Neural progenitor cell (in vitro differentiated cells): Measurements from ENCODE around the gene PRKAG3. TPM values are rescaled to one million over a fixed set of nuclear protein-coding genes. Genes with fewer than 3 reads are reported as not detected.

ENCODE experiments used
- DNase-seq: peaks from one replicate; pipeline ENCODE4 v3.0.0-alpha.2; 2016; ENCODE audit warnings: low spot score
- H2AFZ ChIP-seq: fragments of 200-600 bp; sonication (generic); replicated peaks from 2 replicates; pipeline ENCODE4 v1.6.1; 2016; ENCODE audit warnings: antibody characterized with exemption
- H3F3A ChIP-seq: fragments of 200-600 bp; sonication (generic); 2 replicates; pipeline ENCODE4 v1.6.1; 2016; ENCODE audit warnings: antibody characterized with exemption, low read depth
- H3K27ac ChIP-seq: fragments of 200-600 bp; sonication (generic); 2 replicates; pipeline ENCODE4 v1.5.1; 2016; ENCODE audit warnings: mild to moderate bottlenecking
- H3K27me3 ChIP-seq: fragments of 200-600 bp; sonication (generic); 2 replicates; pipeline ENCODE4 v1.6.1; 2016; ENCODE audit warnings: mild to moderate bottlenecking, moderate library complexity
- H3K36me3 ChIP-seq: fragments of 200-600 bp; sonication (generic); 2 replicates; pipeline ENCODE4 v1.5.1; 2016
- H3K4me1 ChIP-seq: fragments of 200-600 bp; sonication (generic); 2 replicates; pipeline ENCODE4 v1.6.1; 2016; ENCODE audit warnings: mixed run types
- H3K4me2 ChIP-seq: fragments of 200-600 bp; sonication (generic); 2 replicates; pipeline ENCODE4 v1.6.1; 2016
- H3K4me3 ChIP-seq: fragments of 200-600 bp; sonication (generic); 2 replicates; pipeline ENCODE4 v1.5.1; 2016
- H3K79me2 ChIP-seq: fragments of 200-600 bp; sonication (generic); 2 replicates; pipeline ENCODE4 v1.6.1; 2016; ENCODE audit warnings: low read depth
- H3K9ac ChIP-seq: fragments of 200-600 bp; sonication (generic); 2 replicates; pipeline ENCODE4 v1.6.1; 2016
- H3K9me3 ChIP-seq: fragments of 200-600 bp; sonication (generic); 2 replicates; pipeline ENCODE4 v1.5.1; 2016; ENCODE audit warnings: low read depth
- H4K20me1 ChIP-seq: fragments of 200-600 bp; sonication (generic); 2 replicates; pipeline ENCODE4 v1.6.1; 2016; ENCODE audit warnings: low read depth
- H3K27ac Mint-ChIP-seq: 3 replicates; pipeline ENCODE4 v1.8.0; 2021; ENCODE audit warnings: mixed read lengths
- H3K27me3 Mint-ChIP-seq: 2 replicates; pipeline ENCODE4 v1.8.0; 2022; ENCODE audit warnings: low read depth, mild to moderate bottlenecking, inconsistent platforms, moderate library complexity, mixed read lengths; ENCODE audit not compliant: insufficient read depth
- H3K36me3 Mint-ChIP-seq: 3 replicates; pipeline ENCODE4 v1.8.0; 2021; ENCODE audit warnings: mixed read lengths
- H3K4me1 Mint-ChIP-seq: 3 replicates; pipeline ENCODE4 v1.8.0; 2021; ENCODE audit warnings: mixed read lengths
- H3K4me3 Mint-ChIP-seq: 3 replicates; pipeline ENCODE4 v1.8.0; 2021; ENCODE audit warnings: mild to moderate bottlenecking, moderate library complexity, mixed read lengths
- H3K9me3 Mint-ChIP-seq: 3 replicates; pipeline ENCODE4 v1.8.0; 2020; ENCODE audit warnings: mixed read lengths
- EZH2 ChIP-seq: fragments of 200-600 bp; sonication (generic); IDR thresholded peaks from 2 replicates; pipeline ENCODE4 v1.6.1; 2017; ENCODE audit warnings: antibody characterized with exemption, mild to moderate bottlenecking, moderate library complexity
- EZH2phosphoT487 ChIP-seq: fragments of 200-600 bp; sonication (generic); IDR thresholded peaks from 2 replicates; pipeline ENCODE4 v1.6.1; 2017; ENCODE audit warnings: antibody characterized with exemption
- total RNA-seq: library from RNA; depleted of rRNA; stranded (reverse); fragments of >200 nt; gene quantifications from 2 replicates; pipeline ENCODE4 v1.2.3, GENCODE V29; 2015; ENCODE audit warnings: low replicate concordance
- TF ChIP-seq, protein P1 (sequence below): fragments of 200-600 bp; sonication (generic); IDR thresholded peaks from 2 replicates; pipeline ENCODE4 v1.5.1; 2017; ENCODE audit warnings: antibody characterized with exemption, mild to moderate bottlenecking

Gene PRKAG3
- not detected in 2 replicates for total RNA-seq

DNA sequence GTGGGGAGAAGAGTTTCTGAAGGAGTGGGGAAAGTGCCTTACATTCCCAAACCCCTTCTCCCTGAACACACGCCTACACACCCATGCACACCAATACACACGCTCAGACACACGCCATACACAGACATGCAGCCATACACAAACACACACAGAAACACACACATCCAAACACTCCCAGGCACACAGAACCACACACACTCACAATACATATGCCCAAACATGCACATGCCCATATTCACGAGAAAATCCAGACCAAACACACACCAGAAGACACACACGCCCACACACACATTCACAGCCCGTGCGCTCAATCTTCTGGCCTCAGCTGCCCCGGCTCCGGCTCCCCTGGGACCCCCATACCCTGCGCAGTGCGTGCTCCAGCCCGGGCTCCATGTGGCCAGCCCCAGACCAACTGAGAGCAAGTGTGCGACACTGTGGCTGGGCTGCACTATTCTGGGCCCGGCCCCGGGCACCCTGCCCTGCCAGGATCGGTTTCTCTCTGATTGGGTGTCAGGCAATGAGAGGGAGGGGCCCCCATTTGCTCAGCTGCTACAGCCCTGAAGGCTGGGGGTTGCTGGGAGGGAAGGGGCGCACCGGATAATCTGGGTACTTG, at the start of gene PRKAG3:
TSS of gene PRKAG3 (minus strand) at position 426 of the 613 bp plus-strand sequence.
- H3K4me2 ChIP-seq = no peak within 1 kb of the TSS
- H3K36me3 ChIP-seq = no peaks in the 10 kb centered on the region
- Mint-ChIP-seq H3K9me3 (no peaks in the 10 kb centered on the region), H3K36me3 (no peaks in the 10 kb centered on the region), H3K27ac (no peak within 1 kb of the TSS), H3K4me1 (no peaks in the 10 kb centered on the region), H3K4me3 (peak within 1 kb of the TSS; percentile 22), H3K27me3 (peaks cover 15% of the 10 kb centered on the region)
- H3K4me1 ChIP-seq = no peaks in the 10 kb centered on the region
- H3F3A ChIP-seq = no peaks in the 10 kb centered on the region
- no peak within 1 kb of the TSS for H3K27ac ChIP-seq
- DNase-seq = no peak
- TF ChIP-seq EZH2 = no peak
- no peak for TF ChIP-seq EZH2phosphoT487
- TF ChIP-seq, protein P1, sequence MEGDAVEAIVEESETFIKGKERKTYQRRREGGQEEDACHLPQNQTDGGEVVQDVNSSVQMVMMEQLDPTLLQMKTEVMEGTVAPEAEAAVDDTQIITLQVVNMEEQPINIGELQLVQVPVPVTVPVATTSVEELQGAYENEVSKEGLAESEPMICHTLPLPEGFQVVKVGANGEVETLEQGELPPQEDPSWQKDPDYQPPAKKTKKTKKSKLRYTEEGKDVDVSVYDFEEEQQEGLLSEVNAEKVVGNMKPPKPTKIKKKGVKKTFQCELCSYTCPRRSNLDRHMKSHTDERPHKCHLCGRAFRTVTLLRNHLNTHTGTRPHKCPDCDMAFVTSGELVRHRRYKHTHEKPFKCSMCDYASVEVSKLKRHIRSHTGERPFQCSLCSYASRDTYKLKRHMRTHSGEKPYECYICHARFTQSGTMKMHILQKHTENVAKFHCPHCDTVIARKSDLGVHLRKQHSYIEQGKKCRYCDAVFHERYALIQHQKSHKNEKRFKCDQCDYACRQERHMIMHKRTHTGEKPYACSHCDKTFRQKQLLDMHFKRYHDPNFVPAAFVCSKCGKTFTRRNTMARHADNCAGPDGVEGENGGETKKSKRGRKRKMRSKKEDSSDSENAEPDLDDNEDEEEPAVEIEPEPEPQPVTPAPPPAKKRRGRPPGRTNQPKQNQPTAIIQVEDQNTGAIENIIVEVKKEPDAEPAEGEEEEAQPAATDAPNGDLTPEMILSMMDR = no peak
- H3K9ac ChIP-seq = no peak within 1 kb of the TSS
- no peaks in the 10 kb centered on the region for H3K79me2 ChIP-seq
- H3K27me3 ChIP-seq = peaks cover 21% of the 10 kb centered on the region
- no peaks in the 10 kb centered on the region for H4K20me1 ChIP-seq
- H3K9me3 ChIP-seq = no peaks in the 10 kb centered on the region
- no peak within 1 kb of the TSS for H2AFZ ChIP-seq
- no peak within 1 kb of the TSS for H3K4me3 ChIP-seq

DNA sequence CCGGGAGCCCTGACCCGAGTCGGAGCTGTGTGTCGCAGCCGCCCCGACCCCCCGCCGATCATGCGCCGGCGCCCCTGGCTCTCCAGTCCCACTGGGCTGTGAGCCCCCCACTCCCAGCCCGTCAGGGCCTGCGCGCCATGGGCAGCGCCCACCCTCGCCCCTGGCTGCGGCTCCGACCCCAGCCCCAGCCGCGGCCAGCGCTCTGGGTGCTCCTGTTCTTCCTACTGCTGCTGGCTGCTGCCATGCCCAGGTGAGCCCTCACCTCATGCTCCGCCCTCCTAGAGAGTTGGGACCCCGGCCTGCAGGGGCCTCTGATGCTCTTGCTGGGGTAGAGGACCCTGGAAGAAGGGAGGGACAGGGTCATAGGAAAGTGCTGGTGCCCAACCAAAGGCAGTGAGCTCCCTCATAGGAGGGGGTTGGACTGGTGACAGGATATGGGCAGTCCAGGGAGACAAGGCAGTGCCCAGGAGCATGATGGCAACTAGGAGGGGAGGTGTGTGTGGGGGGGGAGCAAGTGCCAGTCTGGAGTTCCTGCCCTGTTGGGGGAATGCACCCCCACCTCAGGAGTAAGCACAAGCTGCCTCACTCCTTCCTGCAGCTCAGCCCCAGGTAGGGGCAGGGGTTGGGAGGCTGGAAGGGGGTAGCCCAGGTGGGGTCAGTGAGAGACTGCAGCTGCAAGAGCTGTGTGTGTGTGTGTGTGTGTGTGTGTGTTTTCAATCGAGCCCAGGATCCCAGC, 49.4 kb upstream of the PRKAG3 start:
- H3K4me3 Mint-ChIP-seq = peak overlapping the region; percentile 71
- no peaks in the 10 kb centered on the region for H3K79me2 ChIP-seq
- peaks cover 19% of the 10 kb centered on the region for H3F3A ChIP-seq
- peaks cover 62% of the 10 kb centered on the region for H4K20me1 ChIP-seq
- peaks cover 100% of the 10 kb centered on the region for H3K27me3 ChIP-seq
- H3K27ac ChIP-seq = no peak overlapping the region
- peaks cover 32% of the 10 kb centered on the region for H3K4me1 ChIP-seq
- no peak for DNase-seq
- H3K36me3 ChIP-seq = no peaks in the 10 kb centered on the region
- no peaks in the 10 kb centered on the region for H3K36me3 Mint-ChIP-seq
- H3K9ac ChIP-seq = no peak overlapping the region
- no peak overlapping the region for H3K27ac Mint-ChIP-seq
- peak; percentile 91 for TF ChIP-seq EZH2phosphoT487
- TF ChIP-seq EZH2 = peak; percentile 92
- TF ChIP-seq, protein P1 = no peak
- H3K4me1 Mint-ChIP-seq = peaks cover 27% of the 10 kb centered on the region
- peaks cover 4% of the 10 kb centered on the region for H3K9me3 Mint-ChIP-seq
- H2AFZ ChIP-seq = no peak overlapping the region
- H3K4me3 ChIP-seq = peak overlapping the region; percentile 29
- peak overlapping the region; percentile 69 for H3K4me2 ChIP-seq
- no peaks in the 10 kb centered on the region for H3K9me3 ChIP-seq
- H3K27me3 Mint-ChIP-seq = peaks cover 77% of the 10 kb centered on the region

DNA sequence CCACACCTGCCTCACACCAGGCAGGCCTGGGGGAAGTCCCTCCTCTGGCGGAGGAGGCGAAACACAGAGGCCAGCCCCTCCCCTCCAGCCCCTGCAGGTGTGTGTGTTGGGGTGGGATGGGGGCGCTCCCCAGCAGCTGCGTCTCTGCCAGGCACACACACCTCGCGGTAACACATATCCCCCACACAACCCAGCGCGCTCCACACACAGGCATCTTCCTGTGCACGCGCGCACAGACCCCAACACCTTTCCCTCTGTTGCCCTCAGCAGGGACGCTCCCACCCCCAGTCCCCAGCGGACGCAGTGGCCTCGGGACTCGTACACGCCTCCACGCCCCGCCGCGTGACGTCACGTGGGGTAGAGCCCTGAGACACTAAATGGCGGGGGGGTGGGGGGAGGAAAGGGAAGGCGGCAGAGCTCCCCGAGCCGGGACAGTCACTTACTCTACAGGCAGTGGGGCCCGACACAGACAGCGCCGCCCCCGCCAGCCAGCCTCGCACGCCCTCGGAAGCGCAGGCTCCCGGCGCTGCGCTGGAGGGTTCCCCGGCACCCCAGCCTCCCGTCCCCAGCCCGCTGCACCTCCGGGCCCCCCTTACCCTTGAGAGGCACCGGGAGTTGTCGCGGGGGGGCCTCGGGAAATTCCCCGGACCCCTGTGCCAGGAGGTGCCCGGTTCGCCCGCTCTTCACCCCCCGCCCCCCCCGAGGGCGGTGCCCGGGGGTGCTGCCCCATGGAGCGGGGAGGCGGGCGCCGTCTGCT, 48.7 kb upstream of the PRKAG3 start, which contains the start of gene WNT10A:
TSS of gene WNT10A (plus strand) at position 751 of the 757 bp plus-strand sequence. CDS start 144 bp downstream, outside the sequence.
- Histone ChIP-seq H2AFZ (no peak within 1 kb of the TSS), H4K20me1 (peaks cover 63% of the 10 kb centered on the region), H3K27ac (no peak within 1 kb of the TSS), H3K79me2 (no peaks in the 10 kb centered on the region), H3K4me2 (peak within 1 kb of the TSS; percentile 69), H3K9me3 (no peaks in the 10 kb centered on the region), H3K36me3 (no peaks in the 10 kb centered on the region), H3F3A (peaks cover 19% of the 10 kb centered on the region), H3K4me3 (peak within 1 kb of the TSS; percentile 29), H3K27me3 (peaks cover 100% of the 10 kb centered on the region), H3K9ac (no peak within 1 kb of the TSS), H3K4me1 (peaks cover 32% of the 10 kb centered on the region)
- Mint-ChIP-seq H3K27me3 (peaks cover 76% of the 10 kb centered on the region), H3K9me3 (peaks cover 4% of the 10 kb centered on the region), H3K4me3 (peak within 1 kb of the TSS; percentile 71), H3K27ac (no peak within 1 kb of the TSS), H3K4me1 (peaks cover 25% of the 10 kb centered on the region), H3K36me3 (no peaks in the 10 kb centered on the region)
- DNase-seq = no peak
- TF ChIP-seq EZH2phosphoT487 (peak; percentile 96), EZH2 (peak; percentile 99)
- TF ChIP-seq, protein P1 = no peak
